HG03432 (cell line): Measurements from ENCODE around the gene GAB2.
"Not testable (repeated sequence)": the region's sequence is repeated elsewhere in the genome, so short reads cannot be mapped to it uniquely, and the experiment has no call there.

Source experiments
- ATAC-seq: cut with Tn5 transposase; IDR thresholded peaks from one replicate; pipeline ENCODE4 v1.9.1; 2021; ENCODE audit warnings: mild to moderate bottlenecking, moderate library complexity; ENCODE audit not compliant: unreplicated experiment

Gene GAB2, protein sequence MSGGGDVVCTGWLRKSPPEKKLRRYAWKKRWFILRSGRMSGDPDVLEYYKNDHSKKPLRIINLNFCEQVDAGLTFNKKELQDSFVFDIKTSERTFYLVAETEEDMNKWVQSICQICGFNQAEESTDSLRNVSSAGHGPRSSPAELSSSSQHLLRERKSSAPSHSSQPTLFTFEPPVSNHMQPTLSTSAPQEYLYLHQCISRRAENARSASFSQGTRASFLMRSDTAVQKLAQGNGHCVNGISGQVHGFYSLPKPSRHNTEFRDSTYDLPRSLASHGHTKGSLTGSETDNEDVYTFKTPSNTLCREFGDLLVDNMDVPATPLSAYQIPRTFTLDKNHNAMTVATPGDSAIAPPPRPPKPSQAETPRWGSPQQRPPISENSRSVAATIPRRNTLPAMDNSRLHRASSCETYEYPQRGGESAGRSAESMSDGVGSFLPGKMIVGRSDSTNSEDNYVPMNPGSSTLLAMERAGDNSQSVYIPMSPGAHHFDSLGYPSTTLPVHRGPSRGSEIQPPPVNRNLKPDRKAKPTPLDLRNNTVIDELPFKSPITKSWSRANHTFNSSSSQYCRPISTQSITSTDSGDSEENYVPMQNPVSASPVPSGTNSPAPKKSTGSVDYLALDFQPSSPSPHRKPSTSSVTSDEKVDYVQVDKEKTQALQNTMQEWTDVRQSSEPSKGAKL

GRCh38 chr11:78417175-78417887 lies at the start of gene GAB2:
GAB2 (minus strand) TSS chr11:78417820; CDS start chr11:78417720, 100 bp downstream.
- ATAC-seq = peak; percentile 18

DNA sequence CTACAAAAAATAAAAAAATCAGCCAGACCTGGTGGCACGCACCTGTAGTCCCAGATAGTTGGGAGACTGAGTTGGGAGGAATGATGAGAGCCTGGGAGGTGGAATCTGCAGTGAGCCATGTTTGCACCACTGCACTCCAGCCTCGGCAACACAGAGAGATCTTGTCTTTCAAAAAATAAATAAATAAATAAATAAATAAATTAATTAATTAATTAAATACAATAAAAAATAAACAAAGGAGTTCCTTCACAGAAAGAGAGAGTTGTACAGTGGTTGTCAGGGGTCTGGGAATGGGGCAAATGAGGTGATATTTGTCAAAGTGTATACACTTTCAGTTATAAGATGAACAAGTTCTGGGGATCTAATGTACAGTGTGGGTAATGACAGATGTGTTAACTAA lies 49.8 kb upstream of the GAB2 start:
- ATAC-seq = no peak

DNA sequence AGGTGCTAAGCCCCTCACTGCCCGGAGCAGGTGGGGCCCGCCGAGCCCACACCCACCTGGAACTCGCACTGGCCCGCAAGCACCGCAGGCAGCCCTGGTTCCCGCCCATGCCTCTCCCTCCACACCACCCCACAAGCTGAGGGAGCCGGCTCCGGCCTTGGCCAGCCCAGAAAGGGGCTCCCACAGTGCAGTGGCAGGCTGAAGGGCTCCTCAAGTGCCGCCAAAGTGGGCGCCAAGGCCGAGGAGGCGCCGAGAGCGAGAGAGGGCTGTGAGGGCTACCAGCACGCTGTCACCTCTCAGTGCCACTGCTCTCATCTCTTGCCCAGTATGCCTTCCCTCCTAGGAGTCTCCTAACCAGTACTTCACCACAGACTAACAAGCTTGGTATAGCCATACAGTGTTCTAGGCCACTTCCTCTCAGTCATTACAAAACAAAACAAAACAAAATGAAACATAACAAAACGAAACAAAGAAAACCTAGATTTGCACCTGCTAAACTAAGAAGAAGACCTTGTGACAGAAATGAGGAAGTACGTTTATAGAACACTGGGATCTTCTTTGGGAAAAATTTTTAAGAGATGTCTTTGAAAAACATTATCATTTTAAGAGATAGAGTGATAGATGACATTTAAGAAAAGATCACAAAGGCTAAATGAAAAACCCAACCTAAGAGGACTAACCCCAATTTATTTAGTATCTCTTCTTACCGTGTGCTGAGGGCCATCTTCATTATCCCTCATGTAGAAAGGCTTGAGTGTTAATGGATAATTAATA lies 47.7 kb upstream of the GAB2 start:
- ATAC-seq = peak; percentile 99

DNA sequence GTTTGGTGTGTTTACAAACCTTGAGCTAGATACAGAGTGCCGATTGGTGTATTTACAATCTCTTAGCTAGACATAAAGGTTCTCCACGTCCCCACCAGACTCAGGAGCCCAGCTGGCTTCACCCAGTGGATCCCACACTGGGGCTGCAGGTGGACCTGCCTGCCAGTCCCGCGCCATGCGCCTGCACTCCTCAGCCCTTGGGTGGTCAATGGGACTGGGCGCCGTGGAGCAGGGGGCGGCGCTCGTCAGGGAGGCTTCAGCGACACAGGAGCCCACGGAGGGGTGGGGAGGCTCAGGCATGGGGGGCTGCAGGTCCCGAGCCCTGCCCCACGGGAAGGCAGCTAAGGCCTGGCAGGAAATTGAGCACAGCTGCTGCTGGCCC lies 47.2 kb upstream of the GAB2 start:
- not testable (repeated sequence) for ATAC-seq

GRCh38 chr11:78460471-78460870 lies 42.9 kb upstream of the GAB2 start:
- ATAC-seq = no peak

- ATAC-seq = no peak
These were observed 42.1 kb upstream of the GAB2 start for GRCh38 chr11:78459738-78460137.

- no peak for ATAC-seq
These were observed 39.8 kb upstream of the GAB2 start for GRCh38 chr11:78457448-78457847.

DNA sequence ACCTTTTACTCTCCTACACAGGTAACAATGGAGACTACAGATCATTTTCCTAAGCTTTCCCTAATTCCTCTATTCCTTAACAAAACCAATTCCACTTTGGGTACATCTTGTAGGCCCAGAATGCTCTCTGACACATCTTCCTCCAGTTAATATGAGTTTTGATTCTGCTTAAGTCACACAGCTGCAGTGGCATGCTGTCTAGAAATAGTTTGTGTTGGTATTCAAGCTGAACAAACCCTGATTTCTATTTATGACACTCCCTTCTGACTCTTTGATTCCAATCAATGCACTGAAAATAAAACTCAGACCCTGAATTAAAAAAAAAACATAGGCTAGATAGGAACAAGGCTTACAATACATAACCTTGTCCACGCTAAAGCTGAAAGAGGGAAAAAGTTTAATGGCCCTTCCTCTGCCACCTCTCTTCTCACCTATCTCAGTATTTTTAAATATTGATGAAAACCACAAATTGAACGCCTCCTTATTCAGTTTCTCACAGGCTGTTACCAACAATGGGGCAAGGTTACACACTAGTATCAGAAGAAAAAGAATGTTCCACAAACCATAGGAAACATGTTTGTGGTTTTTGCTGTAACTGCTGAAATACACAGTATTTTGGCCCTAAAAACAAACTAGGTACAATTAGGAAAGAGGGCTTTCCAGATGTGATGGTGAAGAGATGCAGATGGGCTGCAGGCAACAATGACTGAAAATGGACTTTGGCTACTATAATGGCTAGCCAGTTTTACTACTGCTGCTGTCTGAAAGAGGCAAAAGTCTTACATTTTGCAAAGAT lies 35.7 kb upstream of the GAB2 start:
- peak; percentile 40 for ATAC-seq

DNA sequence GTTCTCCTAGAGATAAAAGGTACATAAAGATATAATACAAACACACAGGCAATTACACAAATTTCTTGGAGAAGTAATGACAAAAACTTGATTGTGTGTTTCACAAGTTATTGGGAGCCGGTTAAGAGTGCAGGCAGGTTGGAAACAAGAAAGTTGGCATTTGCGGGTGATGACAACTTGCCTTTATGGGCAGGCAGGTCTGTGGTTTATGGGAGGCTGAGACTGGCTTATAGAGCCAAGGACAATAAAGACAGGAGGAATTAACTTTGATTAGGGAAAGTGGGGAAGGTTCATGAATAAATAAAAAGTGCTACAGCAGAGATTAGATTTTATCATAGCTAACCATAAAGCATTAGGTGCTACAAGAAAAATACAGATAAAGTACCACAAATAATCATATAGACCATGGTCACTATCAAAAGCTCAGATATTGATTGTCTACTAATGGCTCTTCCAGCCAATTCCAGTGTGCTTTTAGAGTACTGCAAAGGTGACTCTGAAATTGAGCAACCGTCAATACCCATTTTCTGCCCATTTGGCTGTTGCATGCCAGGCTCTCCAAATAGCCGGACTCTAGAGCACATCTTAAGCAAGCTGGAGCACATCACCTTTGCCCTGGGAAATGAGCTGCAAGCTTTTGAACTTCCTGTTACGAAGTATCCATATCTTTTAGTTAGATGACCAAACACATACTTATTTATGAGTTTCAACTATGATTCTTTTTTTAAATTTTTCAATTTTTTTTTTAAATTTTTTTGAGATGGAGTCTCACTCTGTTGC lies 33.9 kb upstream of the GAB2 start:
- no peak for ATAC-seq

DNA sequence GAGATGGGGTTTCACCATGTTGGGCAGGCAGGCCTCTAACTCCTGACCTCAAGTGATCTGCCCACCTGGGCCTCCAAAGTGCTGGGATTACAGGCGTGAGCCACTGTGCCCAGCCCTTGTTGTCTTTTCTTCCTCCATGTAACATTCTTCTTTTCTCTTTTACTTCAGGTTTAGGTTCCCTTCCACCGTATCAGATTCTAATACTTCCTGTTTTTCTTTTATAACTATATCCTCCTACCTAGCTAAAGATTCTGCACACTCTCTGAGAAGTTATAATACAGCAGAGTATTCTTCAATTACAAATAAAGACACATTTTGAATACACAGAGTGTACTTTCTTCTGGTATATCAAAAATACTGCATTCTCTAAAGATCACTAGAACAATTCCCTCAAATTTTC lies 33.2 kb upstream of the GAB2 start:
- ATAC-seq = no peak

- ATAC-seq = no peak
These were observed 32.2 kb upstream of the GAB2 start for GRCh38 chr11:78449866-78450265.

DNA sequence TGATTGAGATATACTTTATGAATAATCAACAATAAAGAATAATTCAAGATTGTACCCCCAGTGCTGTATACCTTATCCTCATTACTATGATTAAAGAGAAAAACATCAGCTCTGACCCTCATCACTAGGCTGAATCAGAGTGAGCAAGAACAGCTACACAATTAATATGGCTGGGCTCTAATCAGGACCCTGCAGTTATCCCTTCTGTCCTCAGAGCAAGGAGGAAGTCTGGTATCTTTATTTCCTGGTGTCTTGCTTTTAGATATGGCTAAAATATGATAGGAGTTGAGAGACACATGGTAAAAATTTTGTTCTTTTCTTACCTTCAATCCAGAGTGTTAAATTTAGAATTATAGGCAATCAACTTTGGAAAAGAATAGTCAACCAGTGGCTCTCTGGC lies 28.6 kb upstream of the GAB2 start:
- no peak for ATAC-seq

GRCh38 chr11:78444726-78445125 lies 27.1 kb upstream of the GAB2 start:
- no peak for ATAC-seq

DNA sequence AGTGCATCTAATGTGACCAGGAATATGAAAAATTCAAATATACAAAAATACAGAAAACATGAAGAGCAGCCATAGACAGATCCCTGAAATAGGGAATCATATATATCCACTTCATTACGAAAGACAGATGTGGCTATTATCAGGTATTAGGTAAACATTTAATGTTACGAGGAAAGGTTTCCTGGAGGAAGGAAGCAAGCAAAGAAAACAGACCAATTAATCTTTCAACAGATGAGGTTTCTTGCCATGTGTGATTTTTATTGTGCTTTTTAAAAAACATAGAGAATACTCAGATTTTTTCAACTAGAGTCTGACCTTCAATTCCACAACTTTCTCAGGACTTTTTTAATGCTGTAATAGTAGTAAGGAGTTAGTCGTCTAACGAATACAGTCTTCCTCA lies 24.3 kb upstream of the GAB2 start:
- ATAC-seq = no peak

DNA sequence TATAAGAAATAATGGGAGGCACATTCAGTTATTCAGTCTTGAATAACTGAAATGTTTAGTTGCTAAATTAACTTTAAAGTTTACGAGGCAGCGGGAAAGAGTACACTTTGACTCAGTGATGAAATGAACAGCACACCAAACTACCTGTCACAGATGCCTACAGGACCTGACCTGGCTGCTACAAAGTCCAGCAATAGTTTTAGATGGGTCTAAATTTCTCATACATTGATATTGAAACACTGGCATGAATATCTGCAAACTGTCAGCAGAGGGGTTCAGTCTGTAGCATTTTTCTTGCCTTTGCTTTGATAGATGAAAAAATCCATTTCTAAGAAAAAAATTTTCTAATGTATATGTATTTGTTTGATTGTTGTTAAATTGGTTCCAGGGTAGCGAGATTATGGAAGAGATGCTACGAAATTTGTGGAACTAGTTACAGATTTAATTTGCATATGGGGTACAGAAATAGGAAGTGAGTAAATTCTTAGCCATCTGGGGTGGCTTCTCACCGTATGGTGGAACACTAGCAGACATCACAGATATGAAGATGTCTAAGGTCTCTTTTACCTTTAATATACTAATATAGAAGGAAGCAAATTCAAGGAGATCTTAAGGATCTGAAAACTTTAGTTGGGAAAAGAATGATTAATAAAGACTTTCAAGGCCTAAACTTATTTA lies 20.8 kb upstream of the GAB2 start:
- ATAC-seq = peak; percentile 88

DNA sequence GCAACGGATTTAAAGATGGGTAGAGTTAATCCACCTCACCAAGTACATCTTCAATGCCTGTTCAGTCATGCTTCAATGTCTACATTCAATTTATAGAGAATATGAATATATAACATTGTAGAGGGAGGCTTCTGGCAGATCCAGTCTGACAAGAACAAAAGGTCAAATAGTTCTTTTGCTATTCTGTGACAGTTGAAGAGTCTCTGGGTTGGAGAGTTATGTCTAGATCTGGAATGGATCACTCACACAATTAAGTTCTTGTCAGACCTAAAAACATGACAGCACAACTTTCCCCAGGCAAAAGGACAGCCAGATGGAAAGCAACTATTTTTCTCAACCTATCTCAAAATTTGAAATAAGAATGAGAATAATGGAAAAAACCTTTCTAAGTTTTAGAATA lies 15.3 kb upstream of the GAB2 start:
- ATAC-seq = no peak

DNA sequence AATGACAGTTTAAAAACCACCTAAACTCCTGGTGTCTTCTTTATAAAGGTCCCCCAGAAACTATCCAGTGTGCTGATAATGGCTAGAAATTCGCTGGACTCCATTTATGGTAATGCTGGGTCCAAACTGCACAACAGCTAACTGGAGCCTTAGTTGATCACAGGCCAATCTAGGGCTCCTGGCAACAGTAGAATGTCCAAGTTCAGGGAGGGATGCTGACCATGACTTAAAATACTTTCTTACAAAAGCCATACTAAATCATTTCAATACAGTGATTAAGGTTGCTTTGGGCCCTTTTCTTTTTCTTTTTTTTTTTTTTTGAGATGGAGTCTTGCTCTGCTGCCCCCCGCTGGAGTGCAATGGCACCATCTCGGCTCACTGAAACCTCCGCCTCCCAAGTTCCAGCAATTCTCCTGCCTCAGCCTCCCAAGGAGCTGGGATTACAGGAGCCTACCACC lies 14.5 kb upstream of the GAB2 start:
- no peak for ATAC-seq

- no peak for ATAC-seq
These were observed 12.0 kb upstream of the GAB2 start for GRCh38 chr11:78429660-78430059.

- no peak for ATAC-seq
These were observed 11.6 kb upstream of the GAB2 start for GRCh38 chr11:78429209-78429608.
